ENCODE data around the gene DDX11.
"Not testable (repeated sequence)": the region's sequence is repeated elsewhere in the genome, so short reads cannot be mapped to it uniquely, and the experiment has no call there.

Gene DDX11

GRCh38 chr12:31099434-31099833 lies 25.8 kb downstream of the DDX11 start:
- not testable (repeated sequence) for DNase-seq (ENCODE audit: low spot score)

GRCh38 chr12:31100503-31101208 lies 27.0 kb downstream of the DDX11 start:
- DNase-seq (ENCODE audit: low spot score), result not testable (repeated sequence)

DNA sequence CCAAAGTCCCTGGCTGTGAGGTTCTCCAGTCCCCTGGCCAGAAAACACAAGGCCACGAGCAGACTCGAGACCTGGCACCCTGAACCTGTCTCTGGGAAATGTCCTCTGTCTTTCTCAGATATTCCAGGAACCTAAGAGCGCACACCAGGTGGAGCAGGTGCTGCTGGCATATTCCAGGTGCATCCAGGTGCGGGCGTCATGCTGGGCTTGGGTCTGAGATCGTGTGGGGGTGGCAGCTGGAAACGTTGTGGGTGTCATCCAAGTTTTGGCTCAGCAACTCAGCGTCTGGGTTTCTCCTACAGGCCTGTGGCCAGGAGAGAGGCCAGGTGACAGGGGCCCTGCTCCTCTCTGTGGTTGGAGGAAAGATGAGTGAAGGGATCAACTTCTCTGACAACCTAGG lies 28.5 kb downstream of the DDX11 start:
- not testable (repeated sequence) for DNase-seq (ENCODE audit: low spot score)

DNA sequence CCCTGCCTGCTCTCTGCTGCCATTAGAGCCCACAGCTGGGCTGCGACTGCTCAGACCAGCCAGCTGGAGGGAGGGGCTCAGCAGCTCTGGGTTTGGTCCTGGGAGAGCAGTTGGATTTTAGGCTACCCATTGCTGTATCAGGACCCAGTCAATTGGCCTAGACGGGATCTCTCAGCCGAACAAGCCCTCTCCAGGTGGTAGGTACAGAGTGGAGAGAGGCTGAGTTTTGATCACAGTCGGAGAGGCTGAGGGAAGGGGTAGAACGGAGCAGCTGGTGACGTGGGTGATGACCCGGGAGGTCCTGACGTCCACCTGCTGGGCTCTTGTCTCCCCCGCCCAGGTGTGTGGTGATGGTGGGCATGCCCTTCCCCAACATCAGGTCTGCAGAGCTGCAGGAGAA lies 28.9 kb downstream of the DDX11 start:
- DNase-seq (ENCODE audit: low spot score), result not testable (repeated sequence)

- not testable (repeated sequence) for DNase-seq (ENCODE audit: low spot score)
Measured at GRCh38 chr12:31103561-31103975, 29.9 kb downstream of the DDX11 start.

DNA sequence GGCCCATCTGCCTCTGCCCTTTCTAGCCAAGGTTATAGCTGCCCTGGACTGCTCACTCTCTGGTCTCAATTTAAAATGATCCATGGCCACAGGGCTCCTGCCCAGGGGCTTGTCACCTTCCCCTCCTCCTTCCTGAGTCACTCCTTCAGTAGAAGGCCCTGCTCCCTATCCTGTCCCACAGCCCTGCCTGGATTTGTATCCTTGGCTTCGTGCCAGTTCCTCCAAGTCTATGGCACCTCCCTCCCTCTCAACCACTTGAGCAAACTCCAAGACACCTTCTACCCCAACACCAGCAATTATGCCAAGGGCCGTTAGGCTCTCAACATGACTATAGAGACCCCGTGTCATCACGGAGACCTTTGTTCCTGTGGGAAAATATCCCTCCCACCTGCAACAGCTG lies 30.6 kb downstream of the DDX11 start:
- DNase-seq (ENCODE audit: low spot score), result not testable (repeated sequence)

- not testable (repeated sequence) for DNase-seq (ENCODE audit: low spot score)
Measured at GRCh38 chr12:31104773-31105172, 31.1 kb downstream of the DDX11 start.

DNA sequence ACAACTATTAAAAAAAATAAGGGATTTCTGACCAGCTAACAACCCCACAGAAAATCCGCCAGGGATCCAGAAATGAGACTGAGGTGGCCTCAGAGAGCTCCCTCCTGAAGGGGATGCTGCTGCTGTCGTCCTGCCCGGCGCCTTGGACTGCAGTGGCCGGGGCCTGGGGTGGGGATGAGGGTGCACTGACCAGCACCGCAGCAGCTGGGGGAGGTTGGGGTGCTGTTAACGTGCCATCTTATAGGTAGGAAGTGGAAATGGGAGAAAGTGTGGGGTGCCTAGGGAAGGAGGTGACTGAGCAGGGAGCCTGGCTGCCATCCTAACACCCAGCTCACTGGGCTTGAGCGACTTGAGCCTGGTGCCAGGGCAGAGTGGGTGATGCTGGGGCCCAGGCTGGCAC lies 32.0 kb downstream of the DDX11 start:
- no peak for DNase-seq (ENCODE audit: low spot score)

DNA sequence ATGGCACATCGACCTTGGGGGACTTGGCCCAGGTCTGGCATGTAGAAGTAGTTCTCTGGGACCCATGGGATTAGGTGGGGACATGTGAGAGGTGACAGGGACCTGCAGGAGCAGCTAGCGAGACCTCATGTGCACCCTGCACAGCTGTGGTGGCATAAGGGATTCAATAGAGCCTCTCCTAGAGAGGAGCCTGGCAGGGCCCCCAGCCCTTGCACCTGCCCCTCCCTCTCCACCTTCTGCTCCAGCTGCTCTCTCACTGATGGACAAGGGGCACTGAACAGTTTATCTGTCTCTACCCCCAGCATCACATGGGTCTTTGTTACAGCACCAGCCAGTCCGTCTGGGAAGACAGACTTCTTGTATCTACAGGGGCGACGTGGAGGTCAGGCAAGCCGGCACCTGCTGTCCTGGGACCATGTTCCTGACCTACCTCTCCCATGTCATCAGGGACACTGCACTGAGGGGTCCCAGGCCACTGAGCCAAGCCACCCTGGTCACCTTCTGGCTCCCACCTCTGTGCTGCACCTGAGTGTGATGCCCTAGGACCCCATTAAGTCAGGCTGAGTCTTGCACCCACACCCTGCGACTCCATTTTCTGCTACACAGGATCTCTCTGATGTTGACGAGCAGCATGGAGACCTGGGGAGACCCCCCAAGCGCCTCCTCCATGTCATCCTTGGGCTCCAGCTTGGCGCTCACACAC lies 32.6 kb downstream of the DDX11 start:
- DNase-seq (ENCODE audit: low spot score), result no peak

DNA sequence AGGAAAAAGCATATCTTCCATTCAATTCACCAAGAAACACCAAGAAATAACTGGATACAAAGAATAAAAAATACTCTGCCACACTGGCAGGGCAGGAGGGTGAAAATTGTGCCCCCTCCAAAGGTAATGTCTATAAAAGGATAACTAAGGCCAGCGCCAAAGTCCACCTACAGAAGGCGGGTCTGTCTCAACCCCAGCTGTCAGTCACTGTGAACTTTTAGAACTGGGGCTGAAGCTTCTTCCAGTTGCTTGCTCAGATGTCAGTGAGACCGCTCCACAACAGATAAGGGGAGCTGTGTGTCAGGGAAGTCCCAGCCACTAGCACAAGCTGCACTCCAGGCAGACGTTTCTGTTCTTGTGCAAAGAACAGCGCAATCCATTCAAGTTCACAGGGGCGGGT lies 36.1 kb downstream of the DDX11 start:
- DNase-seq (ENCODE audit: low spot score), result not testable (repeated sequence)

DNA sequence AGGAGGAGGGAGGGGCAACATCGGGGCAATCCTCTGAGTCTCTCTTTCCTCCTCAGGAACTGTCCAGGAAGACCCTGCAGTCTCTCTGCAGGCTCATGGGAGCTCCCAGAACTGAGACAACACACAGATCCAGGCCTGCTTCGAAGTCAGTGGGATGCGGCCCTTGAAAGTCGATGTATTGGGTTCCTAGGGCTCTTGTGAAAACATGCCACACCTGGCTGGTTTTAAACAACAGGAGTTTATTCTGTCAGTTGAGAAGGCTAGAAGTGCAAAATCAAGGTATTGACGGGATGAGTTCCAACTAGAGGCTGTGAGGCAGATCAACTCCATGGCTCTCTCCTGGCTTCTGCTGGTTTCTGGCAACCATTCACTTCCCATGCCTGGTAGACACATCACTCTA lies 36.6 kb downstream of the DDX11 start:
- not testable (repeated sequence) for DNase-seq (ENCODE audit: low spot score)

- DNase-seq (ENCODE audit: low spot score), result not testable (repeated sequence)
Measured at GRCh38 chr12:31115092-31115601, 41.5 kb downstream of the DDX11 start.

DNA sequence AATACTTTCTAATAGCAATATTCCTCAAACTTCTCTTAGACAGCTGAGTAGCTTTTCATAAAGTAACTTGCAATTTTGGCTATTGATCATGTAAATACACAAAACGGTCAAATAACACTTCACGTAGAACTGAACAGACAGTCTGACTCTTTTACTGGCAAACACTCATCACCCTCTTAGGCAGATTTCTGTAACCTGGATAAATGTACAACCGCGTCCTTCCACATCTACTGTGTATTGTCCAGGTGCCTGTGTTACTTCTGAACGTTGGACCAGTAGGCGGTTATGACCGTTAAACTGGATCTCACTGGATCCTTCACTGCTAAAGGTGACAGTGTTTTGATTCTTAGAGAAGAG lies 43.2 kb downstream of the DDX11 start:
- not testable (repeated sequence) for DNase-seq (ENCODE audit: low spot score)

DNA sequence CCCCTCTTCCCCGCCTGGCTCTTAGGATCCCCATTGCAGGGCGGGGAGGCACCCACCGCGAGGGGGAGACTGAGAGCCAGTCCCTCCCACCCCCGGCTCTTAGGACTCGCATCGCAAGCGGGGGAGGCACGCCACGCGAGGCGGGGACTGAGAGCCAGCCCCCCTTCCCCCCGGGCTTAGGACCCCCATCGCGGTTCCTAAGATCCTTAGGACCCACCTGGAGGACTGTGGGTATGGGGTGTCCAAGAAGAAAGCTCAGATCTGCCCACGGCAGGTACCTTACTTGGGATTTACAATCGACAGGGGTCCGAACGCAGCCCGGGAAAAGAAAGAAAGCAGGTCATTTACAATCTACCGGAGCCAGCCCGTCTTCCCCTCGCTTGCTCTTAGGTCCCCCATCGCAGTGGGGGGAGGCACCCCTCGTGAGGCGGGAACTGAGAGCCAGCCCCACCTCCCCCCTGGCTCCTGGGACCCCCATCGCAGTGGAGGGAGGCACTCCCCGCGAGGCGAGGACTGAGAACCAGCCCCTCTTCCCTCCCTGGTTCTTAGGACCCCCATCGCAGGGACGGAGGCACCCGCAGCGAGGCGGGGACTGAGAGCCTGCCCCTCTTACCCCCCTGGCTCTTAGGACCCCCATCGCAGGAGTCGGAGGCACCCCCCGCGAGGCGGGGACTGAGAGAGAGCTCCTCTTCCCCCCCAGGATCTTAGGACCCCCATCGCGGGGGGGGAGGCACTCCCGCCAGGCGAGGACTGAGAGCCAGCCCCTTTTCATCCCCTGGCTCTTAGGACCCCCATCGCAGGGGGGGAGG lies 43.7 kb downstream of the DDX11 start:
- peak; percentile 18 for DNase-seq (ENCODE audit: low spot score)

DNA sequence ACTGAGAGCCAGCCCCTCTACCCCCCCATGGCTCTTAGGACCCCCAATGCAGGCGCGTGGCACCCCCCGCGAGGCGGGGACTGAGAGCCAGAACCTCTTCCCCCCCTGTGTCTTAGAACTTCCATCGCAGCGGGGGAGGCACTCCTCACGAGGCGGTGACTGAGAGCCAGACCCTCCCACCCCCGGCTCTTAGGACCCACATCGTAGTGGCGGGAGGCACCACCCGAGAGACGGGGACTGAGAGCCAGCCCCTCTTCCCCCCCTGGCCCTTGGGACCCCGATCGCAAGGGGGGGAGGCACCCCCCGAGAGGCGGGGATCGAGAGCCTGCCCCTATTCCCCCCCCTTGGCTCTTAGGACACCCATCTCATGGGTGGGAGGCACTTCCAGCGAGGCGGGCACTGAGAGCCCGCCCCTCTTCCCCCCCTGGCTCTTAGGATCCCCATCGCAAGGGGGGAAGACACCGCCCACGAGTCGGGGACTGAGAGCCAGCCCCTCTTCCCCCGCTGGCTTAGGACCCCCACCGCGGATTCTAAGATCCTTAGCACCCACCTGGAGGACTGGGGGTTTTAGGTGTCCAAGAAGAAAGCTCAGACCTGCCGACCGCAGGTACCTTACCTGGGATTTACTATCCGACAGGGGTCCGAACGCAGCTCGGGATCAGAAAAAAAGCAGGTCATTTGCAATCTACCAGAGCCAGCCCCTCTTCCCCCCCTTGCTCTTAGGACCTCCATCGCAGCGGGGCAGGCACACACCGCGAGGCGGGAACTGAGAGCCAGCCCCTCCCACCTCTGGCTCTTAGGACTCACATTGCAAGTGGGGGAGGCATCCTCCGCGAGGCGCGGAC lies 44.9 kb downstream of the DDX11 start:
- DNase-seq (ENCODE audit: low spot score), result peak; percentile 8

DNA sequence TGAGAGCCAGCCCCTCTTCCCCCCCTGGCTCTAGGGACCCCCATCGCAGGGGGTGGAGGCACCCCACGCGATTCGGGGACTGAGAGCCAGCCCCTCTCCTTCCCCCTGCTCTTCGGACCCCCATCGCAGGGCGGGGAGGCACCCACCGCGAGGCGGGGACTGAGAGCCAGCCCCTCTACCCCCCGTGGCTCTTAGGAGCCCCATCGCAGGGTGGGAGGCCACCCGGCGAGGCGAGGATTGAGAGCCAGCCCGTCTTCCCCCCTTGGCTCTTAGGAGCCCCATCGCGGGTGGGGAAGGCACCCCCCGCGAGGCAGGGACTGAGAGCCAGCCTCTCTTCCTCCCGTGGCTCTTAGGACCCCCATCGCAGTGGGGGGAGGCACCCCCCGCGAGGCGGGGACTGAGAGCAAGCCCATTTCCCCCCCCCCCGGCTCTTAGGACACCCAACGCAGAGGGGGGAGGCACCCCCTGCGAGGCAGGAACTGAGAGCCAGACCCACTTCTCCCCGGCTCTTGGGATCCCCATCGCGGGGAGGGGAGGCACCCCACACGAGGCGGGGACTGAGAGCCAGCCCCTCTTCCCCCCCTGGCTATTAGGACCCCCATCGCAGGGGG lies 45.6 kb downstream of the DDX11 start:
- DNase-seq (ENCODE audit: low spot score), result no peak

GRCh38 chr12:31119803-31120211 lies 46.1 kb downstream of the DDX11 start:
- DNase-seq (ENCODE audit: low spot score), result no peak

DNA sequence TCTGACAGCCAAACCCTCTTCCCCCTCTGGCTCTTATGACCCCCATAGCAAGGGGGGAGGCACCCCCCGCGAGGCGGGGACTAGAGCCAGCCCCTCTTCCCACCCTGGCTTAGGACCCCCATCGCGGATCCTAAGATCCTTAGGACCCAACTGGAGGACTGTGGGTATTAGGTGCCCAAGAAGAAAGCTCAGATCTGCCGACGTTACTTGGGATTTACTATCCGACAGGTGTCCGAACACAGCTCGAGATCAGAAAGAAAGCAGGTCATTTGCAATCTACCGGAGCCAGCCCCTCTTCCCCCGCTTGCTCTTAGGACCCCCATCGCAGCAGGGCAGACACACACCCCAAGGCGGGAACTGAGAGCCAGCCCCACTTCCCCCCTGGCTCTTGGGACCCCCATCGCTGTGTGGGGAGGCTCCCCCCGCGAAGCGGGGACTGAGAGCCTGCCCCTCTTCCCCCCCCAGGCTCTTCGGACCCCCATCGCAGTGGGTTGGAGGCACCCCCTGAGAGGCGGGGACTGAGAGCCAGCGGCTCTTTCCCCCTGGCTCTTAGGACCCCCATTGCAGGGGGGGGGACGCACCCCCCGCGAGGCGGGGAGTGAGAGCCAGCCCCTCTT lies 46.8 kb downstream of the DDX11 start:
- DNase-seq (ENCODE audit: low spot score), result no peak

- DNase-seq (ENCODE audit: low spot score), result not testable (repeated sequence)
Measured at GRCh38 chr12:31121022-31121728, 47.5 kb downstream of the DDX11 start.

GRCh38 chr12:31122481-31122880 lies 48.8 kb downstream of the DDX11 start:
- no peak for DNase-seq (ENCODE audit: low spot score)

All from COLO829 (cell line).